ENCODE data around the gene HSPA1L.
"Not testable (repeated sequence)": the region's sequence is repeated elsewhere in the genome, so short reads cannot be mapped to it uniquely, and the experiment has no call there.

HSPA1L gene

GRCh38 chr6:31837369-31838113, 22.5 kb upstream of the HSPA1L start:
- no peak for DNase-seq

GRCh38 chr6:31836474-31837368, 21.6 kb upstream of the HSPA1L start:
- no peak for DNase-seq

- DNase-seq, result no peak
Measured at GRCh38 chr6:31836047-31836473, 21.0 kb upstream of the HSPA1L start.

- peak in 48 of 51 donors; percentile 38 to 98 (median 81) for DNase-seq
Measured at GRCh38 chr6:31834367-31835250, 19.5 kb upstream of the HSPA1L start.

- DNase-seq, result peak in 7 of 51 donors; percentile 10 to 56 (median 35)
Measured at GRCh38 chr6:31831350-31832215, 16.5 kb upstream of the HSPA1L start.

- DNase-seq, result peak in 5 of 51 donors; percentile 29 to 61 (median 48)
Measured at GRCh38 chr6:31830886-31831335, 15.8 kb upstream of the HSPA1L start.

GRCh38 chr6:31829633-31830283, 14.7 kb upstream of the HSPA1L start:
- DNase-seq, result peak in 20 of 51 donors; percentile 10 to 79 (median 34)

- peak in 50 of 51 donors; percentile 88 to 100 (median 99) for DNase-seq
Measured at GRCh38 chr6:31827286-31828079, 12.4 kb upstream of the HSPA1L start, which contains the start of gene HSPA1B. HSPA1B (plus strand) TSS chr6:31827738; CDS start chr6:31827951, 213 bp downstream.

- DNase-seq, result peak in 37 of 51 donors; percentile 30 to 88 (median 71)
Measured at GRCh38 chr6:31826793-31827285, 11.8 kb upstream of the HSPA1L start.

- DNase-seq, result no peak
Measured at GRCh38 chr6:31825553-31825952, 10.5 kb upstream of the HSPA1L start.

GRCh38 chr6:31823592-31824196, 8.6 kb upstream of the HSPA1L start:
- not testable (repeated sequence) for DNase-seq

GRCh38 chr6:31822036-31822821, 7.1 kb upstream of the HSPA1L start:
- DNase-seq, result peak in 46 of 51 donors; percentile 26 to 93 (median 72)

GRCh38 chr6:31821301-31822035, 6.4 kb upstream of the HSPA1L start:
- peak in 43 of 51 donors; percentile 14 to 89 (median 58) for DNase-seq

GRCh38 chr6:31820399-31820798, 5.3 kb upstream of the HSPA1L start:
- not testable (repeated sequence) for DNase-seq

- no peak for DNase-seq
Measured at GRCh38 chr6:31819871-31820299, 4.8 kb upstream of the HSPA1L start.

GRCh38 chr6:31817929-31818511, 2.9 kb upstream of the HSPA1L start:
- DNase-seq, result peak in 17 of 51 donors; percentile 16 to 71 (median 43)
